MM.1S (cell line): Measurements from ENCODE around the gene IRGQ.

ENCODE experiments used
- EZH2 ChIP-seq: fragments of 300-600 bp; sonication (generic); optimal IDR thresholded peaks from 2 replicates; pipeline ENCODE3; 2017; ENCODE audit warnings: low read depth, mild to moderate bottlenecking, antibody characterized with exemption, low read length, mixed read lengths
- EZH2phosphoT487 ChIP-seq: fragments of 300-600 bp; sonication (generic); IDR thresholded peaks from 2 replicates; pipeline ENCODE4 v1.6.1; 2018; ENCODE audit warnings: antibody characterized with exemption, low read length
- TF ChIP-seq, protein P1 (sequence below): fragments of 300-600 bp; sonication (generic); IDR thresholded peaks from 2 replicates; pipeline ENCODE4 v1.5.1; 2016; ENCODE audit warnings: antibody characterized with exemption, low read length, mixed read lengths

DNA sequence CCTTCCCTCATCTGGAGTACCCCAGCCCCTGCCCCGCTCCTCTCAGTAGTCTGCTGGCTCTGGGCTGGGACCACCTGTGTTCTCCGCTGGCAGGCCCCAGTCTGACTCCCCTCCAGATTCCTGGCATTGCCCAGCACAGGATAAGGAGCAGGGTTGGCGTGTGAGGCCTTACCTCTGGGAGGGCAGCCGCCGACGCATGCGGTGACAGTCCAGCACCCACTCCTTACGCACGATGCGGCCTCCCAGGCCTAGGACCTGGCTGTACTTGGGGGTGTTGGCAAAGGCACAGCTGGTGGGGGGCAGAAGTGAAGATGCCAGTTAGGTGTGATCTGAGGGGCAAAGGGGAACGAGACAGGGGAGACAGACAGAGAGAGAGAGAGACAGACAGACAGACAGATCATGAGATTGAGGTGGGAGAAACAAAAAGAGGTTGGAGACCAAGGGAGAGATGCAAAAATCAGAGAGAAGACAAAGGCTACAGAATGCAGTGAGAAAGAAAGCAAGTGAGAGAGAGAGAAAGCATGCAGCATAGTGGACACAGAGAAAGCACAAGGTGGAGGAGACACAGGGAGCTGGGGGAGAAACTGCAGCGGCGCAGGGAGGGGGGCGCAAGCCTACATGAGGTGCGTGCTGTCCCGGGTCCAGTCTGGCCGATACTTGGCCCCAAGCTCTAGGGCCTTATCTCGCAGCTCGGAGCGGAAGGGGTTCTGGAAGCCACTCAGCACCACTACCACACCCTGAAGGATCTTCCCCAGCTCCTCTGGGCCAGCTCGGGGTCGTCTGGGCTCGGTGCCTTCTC lies 44.3 kb downstream of the IRGQ start:
- TF ChIP-seq, protein P1, sequence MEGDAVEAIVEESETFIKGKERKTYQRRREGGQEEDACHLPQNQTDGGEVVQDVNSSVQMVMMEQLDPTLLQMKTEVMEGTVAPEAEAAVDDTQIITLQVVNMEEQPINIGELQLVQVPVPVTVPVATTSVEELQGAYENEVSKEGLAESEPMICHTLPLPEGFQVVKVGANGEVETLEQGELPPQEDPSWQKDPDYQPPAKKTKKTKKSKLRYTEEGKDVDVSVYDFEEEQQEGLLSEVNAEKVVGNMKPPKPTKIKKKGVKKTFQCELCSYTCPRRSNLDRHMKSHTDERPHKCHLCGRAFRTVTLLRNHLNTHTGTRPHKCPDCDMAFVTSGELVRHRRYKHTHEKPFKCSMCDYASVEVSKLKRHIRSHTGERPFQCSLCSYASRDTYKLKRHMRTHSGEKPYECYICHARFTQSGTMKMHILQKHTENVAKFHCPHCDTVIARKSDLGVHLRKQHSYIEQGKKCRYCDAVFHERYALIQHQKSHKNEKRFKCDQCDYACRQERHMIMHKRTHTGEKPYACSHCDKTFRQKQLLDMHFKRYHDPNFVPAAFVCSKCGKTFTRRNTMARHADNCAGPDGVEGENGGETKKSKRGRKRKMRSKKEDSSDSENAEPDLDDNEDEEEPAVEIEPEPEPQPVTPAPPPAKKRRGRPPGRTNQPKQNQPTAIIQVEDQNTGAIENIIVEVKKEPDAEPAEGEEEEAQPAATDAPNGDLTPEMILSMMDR: no peak
- TF ChIP-seq EZH2 (no peak), EZH2phosphoT487 (no peak)
